HG03103 (cell line): ENCODE results near the gene KAZN.

ENCODE experiments used
- ATAC-seq: cut with Tn5 transposase; IDR thresholded peaks from one replicate; pipeline ENCODE4 v1.9.1; 2021; ENCODE audit warnings: low read depth; ENCODE audit not compliant: unreplicated experiment

KAZN gene

GRCh38 chr1:15155888-15156741, 557.6 kb downstream of the KAZN start:
- no peak for ATAC-seq

- ATAC-seq = no peak
These were observed 558.4 kb downstream of the KAZN start for GRCh38 chr1:15156807-15157380.

GRCh38 chr1:15157524-15158399, 559.3 kb downstream of the KAZN start:
- no peak for ATAC-seq

- ATAC-seq = no peak
These were observed 560.2 kb downstream of the KAZN start for GRCh38 chr1:15158506-15159165.

- no peak for ATAC-seq
These were observed 560.7 kb downstream of the KAZN start for GRCh38 chr1:15159166-15159555.

GRCh38 chr1:15160626-15161025, 562.1 kb downstream of the KAZN start:
- ATAC-seq = no peak

GRCh38 chr1:15167386-15167785, 568.9 kb downstream of the KAZN start:
- no peak for ATAC-seq
